Mesenteric fat pad (tissue), 1 donor: ENCODE data around the gene CDCA7L. TPM values are rescaled to one million over a fixed set of nuclear protein-coding genes. Genes with fewer than 3 reads are reported as not detected.
A peak's percentile ranks its signal among the peaks of the same experiment; 100 is the strongest.

Experiments
- DNase-seq: peaks from one replicate; pipeline ENCODE4 v3.0.0-alpha.2; 2020; ENCODE audit warnings: low spot score
- long read RNA-seq: library from polyadenylated mRNA; unstranded; transcript quantifications from one replicate; pipeline ENCODE4 v2.0.0, GENCODE V29; 2020
- total RNA-seq: library from RNA; stranded (reverse); fragmentation: NEBNext Ultra II Directional; extraction: Animal tissue kit (Norgen Biotek cat#: 25700); gene quantifications from one replicate; pipeline ENCODE4 v1.2.1, GENCODE V29; 2021
- donor health status: DM: yes; HTN: yes; CAD: no.

Gene CDCA7L
- 10.9 TPM for total RNA-seq
- long read RNA-seq, transcript CDCA7L-202 (9 exons, 1,830 nt) = major isoform, 6 of 19 reads
- long read RNA-seq, transcript CDCA7L-203 (10 exons, 3,066 nt) = major isoform, 6 of 19 reads
- long read RNA-seq, partial matches to known transcripts = 4 of 19 reads
- long read RNA-seq, other reads (novel, unspliced or antisense) = 3 of 19 reads

DNA sequence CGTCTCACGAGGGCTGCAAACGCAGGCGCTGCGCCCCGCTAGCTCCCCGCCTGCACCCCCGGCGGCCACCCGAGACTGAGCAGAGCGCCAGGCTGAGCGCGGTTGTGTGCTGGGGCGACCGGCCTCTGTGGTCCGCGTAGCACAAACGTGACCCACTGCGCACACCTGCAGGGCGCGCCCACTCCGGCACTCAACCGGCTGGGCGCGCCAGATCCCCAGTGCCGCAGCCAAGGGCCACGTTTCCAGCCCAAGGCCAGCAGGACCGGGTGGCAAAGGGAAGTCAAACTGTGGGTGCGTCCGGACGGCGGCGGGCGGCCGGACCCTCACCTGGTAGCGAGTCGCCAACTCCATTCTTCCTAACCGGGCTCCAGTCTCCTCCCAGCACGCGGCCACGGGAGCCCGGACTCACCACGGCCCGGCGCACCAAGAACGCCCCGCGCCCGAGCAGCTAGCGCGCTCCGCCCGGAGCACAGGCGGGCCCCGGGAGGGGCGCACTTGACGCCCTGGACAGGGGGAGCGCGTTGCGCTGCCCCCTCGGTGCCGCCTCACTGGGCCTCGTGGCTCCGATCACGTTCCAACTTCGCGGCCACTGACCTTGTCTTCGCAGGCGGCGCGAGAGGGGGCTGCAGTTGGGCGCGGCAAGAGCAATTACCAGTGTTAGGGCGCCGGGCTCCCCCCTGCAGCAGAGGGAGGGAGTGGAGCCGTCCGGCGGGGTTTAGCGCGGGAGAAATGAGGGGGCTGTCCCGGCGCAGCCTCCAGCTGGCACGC, at the start of gene CDCA7L:
Gene CDCA7L, minus strand, starts transcription at position 446 of the 768 bp plus-strand sequence. Its CDS starts 95 bp downstream, at position 351.
- DNase-seq = peak; percentile 90

DNA sequence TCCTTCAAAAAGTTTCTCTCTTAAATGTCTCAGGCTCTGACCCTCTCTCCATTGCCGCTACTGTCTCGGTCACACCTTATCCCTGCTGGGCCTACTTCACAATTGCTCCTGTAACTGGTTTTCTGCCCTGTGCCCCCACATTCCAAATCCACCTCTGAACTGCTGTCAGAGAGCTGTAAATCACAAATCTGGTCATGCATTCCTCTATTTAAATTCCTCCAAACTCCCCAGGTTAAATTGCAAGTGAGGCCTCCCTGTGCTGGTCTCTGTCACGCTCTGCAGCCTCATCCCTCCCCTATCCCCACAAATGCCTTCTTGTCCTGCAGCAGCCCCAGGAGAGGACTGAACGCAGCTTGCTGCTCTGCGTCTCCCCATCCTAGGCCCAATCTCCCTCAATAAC, 40.4 kb upstream of the CDCA7L start:
- DNase-seq = no peak

GRCh38 chr7:21984042-21984441, 38.3 kb upstream of the CDCA7L start:
- DNase-seq = no peak

DNA sequence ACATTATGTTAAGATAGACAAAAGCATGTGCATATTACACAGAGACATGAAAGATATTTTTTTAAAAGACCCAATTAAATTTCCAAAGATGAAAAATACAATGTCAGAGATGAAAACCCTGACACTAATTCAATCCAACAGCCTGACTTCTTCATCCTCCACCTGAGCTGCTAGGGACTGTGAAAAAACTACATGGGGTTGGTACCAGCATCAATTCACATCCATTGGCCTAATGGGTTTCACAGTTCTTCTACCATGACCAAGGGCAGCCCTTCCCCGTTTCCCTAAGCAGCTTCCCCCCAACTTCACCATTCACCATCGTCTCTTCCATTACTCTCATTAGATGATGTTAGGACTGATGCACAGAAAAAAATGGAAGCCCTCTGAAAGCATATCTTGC, 37.4 kb upstream of the CDCA7L start:
- no peak for DNase-seq

DNA sequence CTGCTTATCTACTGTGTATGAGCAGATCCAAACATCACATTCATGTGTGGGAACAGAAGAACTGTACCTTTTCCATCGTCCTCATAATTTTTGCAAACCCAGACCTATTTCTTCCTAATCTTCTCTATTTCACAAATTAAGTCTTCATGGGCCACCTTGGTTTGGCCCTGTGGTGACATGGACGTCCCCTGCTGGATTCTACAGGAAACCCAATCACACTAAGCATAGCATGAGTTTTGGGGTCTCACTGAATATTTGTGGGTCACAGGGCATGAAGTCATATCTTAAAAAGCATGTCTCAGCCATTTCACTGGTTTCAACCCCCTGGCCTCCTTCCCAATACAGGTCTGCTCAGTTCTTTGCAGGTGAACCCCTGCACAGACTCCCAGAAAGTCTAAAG, 35.8 kb upstream of the CDCA7L start:
- no peak for DNase-seq

GRCh38 chr7:21980926-21981500, 35.3 kb upstream of the CDCA7L start:
- DNase-seq = no peak

GRCh38 chr7:21972397-21972784, 26.7 kb upstream of the CDCA7L start:
- no peak for DNase-seq

DNA sequence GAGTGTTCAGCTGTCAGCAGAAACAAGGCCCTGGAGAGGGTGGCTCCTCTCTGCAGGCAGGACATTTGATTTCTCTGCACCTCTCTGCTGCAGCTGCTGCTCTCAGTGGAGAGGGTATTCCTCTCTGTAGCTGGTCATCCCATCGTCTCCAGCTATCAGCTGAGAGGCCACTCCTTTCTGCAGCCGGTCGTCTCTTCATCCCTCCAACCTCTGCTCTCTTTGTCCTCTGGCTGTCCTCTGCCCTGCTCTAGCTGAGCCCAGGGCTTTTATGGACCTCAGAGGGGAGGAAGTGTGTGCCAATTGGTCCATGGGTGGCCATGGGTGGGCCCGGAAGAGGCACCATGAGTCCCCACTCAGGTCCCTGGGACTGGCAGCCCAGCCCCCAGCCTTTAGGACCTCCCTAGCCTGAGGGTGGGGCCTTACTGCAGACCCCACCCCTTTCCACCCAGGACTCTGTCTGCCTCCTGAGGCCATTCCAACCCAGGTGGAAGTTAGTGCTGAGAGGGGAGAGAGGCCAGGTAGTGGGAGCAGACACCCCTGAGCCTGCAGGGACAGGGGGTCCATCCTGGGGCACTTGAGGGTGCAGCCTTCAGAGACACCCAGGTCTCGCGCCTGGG, 26.2 kb upstream of the CDCA7L start:
- no peak for DNase-seq

GRCh38 chr7:21969822-21970221, 24.1 kb upstream of the CDCA7L start:
- no peak for DNase-seq

DNA sequence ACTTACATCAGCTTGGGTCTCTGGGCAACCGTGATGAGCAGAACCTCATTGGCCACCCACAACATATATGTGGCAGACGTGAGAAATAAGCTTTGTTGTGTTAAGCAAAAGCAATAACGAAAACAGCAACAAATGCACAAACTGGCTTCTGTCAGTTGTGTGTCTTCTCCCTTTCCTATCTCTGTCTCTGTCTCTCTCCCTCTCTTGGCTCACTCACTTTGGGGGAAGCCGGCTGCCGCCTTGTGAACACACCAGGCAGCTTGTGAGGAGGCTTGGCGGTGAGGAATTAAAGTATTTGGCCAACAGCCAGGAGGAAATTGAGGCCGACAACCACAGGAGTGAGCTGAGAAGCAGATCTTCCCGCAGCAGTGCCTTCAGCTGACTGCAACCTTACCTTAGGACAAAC, 21.9 kb upstream of the CDCA7L start:
- DNase-seq = no peak

GRCh38 chr7:21966271-21966670, 20.6 kb upstream of the CDCA7L start:
- DNase-seq = no peak

DNA sequence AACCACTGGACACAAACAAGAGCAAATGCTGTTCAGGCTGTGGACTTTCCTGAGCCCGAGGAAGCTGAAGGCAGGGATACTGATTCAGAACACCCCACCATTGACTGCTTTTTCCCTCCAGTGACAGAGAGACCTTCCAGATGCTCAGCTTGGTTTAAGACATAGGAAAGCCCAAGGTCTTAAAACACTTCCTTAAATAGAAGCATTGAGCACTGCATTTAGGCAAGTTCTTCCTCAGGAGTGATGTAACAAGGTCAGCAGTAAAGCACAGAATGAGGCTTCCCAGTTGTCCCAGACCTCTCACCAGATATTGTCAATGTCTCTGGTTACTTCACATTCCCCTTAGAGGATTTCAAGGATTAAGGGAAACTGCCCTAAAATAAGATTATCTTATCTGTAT, 19.6 kb upstream of the CDCA7L start:
- DNase-seq = no peak

- no peak for DNase-seq
These were observed 17.0 kb upstream of the CDCA7L start for GRCh38 chr7:21962677-21963076.

- DNase-seq = no peak
These were observed 15.2 kb upstream of the CDCA7L start for GRCh38 chr7:21960922-21961321.

DNA sequence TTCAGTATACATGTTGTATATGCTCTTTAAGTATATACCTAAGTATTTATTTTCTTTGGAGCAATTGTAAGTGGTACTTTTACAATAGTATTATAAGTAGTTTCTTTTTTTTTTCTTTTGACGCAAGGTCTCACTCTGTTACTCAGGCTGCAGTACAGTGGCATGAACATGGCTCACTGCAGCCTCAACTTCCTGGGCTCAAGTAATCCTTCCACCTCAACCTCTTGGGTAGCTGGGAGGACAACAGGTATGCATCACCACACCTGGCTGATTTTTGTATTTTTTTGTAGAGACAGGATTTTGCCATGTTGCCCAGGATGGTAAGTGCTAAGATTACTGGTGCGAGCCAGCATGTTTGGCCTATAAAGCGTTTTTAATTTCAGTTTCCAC, 13.7 kb upstream of the CDCA7L start:
- DNase-seq = no peak

GRCh38 chr7:21953781-21954180, 8.1 kb upstream of the CDCA7L start:
- no peak for DNase-seq

DNA sequence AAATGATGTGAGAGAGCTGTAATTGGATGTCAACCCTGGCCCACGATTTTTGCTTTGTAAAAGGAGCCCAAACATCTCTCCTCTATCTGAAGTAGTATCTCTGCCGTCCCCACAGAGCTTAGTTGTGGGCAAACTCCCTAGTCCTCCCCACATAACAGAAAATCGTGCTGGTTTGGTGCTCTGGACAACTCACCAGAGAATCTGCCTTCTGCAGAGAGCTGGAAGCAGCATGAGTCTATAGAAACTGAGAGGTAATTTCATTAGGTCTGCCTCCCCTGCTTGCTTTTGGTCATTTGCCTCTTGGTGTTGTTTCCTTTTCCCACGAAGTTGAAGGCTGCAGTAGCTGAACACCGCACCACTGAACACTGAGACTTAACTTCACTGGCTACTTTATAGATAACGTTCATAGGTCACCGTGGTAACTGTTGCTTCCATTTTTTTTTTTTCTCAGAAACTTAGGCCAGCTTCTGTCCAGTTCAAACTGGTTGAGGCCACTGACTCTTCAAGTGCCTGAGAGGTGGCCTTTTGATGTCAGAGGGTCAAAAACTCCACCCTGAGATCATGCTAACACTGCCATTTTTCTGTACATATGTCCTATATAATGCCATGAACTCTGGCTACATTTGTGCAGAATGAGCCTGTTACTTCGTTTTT, 3.3 kb upstream of the CDCA7L start:
- no peak for DNase-seq

- no peak for DNase-seq
These were observed 2.7 kb upstream of the CDCA7L start for GRCh38 chr7:21948364-21948763.

- DNase-seq = no peak
These were observed 2.2 kb upstream of the CDCA7L start for GRCh38 chr7:21947946-21948345.

DNA sequence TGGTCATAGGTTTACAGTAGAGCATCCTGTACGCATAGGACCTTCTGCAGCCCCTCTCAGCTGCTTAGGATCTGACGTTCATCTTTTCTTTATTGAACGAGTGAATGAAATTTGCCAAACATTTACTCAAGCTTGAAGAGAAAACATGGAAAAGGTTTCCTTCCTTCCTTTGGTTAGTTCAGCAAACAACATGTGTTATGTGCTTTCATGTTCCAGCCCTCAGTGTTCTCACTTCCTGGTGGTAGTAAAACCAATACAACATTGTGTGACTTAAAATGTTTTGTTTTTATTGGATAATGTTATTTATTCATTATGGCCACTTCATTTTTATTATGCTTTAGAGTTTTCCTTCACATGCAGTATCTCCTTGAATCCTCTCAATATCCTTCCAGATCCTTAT, 1.4 kb upstream of the CDCA7L start:
- no peak for DNase-seq

GRCh38 chr7:21946222-21946709, 567 bp upstream of the CDCA7L start:
- DNase-seq = no peak
